B cell (primary cell): ENCODE results near the gene SPACA7.

Experiments used
- EZH2 ChIP-seq: IDR thresholded peaks from 2 replicates; pipeline ENCODE4 v1.6.1; 2012; ENCODE audit warnings: borderline replicate concordance, low read depth, mild to moderate bottlenecking, moderate library complexity, low read length; ENCODE audit not compliant: insufficient read depth, poor library complexity, severe bottlenecking
- TF ChIP-seq, protein P1 (sequence below): fragments of 200-600 bp; IDR thresholded peaks from one replicate; pipeline ENCODE4 v1.8.0; 2022; ENCODE audit warnings: antibody characterized with exemption, mild to moderate bottlenecking

GRCh38 chr13:112477070-112477619 is 101.0 kb downstream of the SPACA7 start:
- TF ChIP-seq, protein P1, sequence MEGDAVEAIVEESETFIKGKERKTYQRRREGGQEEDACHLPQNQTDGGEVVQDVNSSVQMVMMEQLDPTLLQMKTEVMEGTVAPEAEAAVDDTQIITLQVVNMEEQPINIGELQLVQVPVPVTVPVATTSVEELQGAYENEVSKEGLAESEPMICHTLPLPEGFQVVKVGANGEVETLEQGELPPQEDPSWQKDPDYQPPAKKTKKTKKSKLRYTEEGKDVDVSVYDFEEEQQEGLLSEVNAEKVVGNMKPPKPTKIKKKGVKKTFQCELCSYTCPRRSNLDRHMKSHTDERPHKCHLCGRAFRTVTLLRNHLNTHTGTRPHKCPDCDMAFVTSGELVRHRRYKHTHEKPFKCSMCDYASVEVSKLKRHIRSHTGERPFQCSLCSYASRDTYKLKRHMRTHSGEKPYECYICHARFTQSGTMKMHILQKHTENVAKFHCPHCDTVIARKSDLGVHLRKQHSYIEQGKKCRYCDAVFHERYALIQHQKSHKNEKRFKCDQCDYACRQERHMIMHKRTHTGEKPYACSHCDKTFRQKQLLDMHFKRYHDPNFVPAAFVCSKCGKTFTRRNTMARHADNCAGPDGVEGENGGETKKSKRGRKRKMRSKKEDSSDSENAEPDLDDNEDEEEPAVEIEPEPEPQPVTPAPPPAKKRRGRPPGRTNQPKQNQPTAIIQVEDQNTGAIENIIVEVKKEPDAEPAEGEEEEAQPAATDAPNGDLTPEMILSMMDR: no peak
- no peak for TF ChIP-seq EZH2
